Suprapubic skin (tissue), 4 donors: Measurements from ENCODE around the gene CDC42BPG. TPM values are rescaled to one million over a fixed set of nuclear protein-coding genes. Genes with fewer than 3 reads are reported as not detected.

ENCODE experiments used
- DNase-seq, 2 donors: peaks; one replicate each; pipeline ENCODE4 v3.0.0-alpha.2; 2019; ENCODE audit warnings: low spot score in 2 of 2
- H3K27ac ChIP-seq: fragments of 200-600 bp; sonication (generic); one replicate; pipeline ENCODE4 v1.5.1; 2019
- H3K27me3 ChIP-seq: fragments of 200-600 bp; sonication (generic); one replicate; pipeline ENCODE4 v1.5.1; 2019
- H3K36me3 ChIP-seq: fragments of 200-600 bp; sonication (generic); one replicate; pipeline ENCODE4 v1.5.1; 2019
- H3K4me1 ChIP-seq: fragments of 200-600 bp; sonication (generic); one replicate; pipeline ENCODE4 v1.5.1; 2019
- H3K4me3 ChIP-seq: fragments of 200-600 bp; sonication (generic); one replicate; pipeline ENCODE4 v1.5.1; 2019; ENCODE audit warnings: mild to moderate bottlenecking
- H3K9me3 ChIP-seq: fragments of 200-600 bp; sonication (generic); one replicate; pipeline ENCODE4 v1.5.1; 2019
- EP300 ChIP-seq: sonication (generic); formaldehyde crosslinking; IDR thresholded peaks from one replicate; pipeline ENCODE4 v1.6.1; 2017; ENCODE audit warnings: antibody characterized with exemption
- POLR2A ChIP-seq, 2 donors: fragments of 450-650 bp; IDR thresholded peaks; one replicate each; pipeline ENCODE4 v1.6.1; 2017; ENCODE audit warnings: antibody characterized with exemption in 2 of 2, mild to moderate bottlenecking in 2 of 2, moderate library complexity in 2 of 2
- POLR2AphosphoS5 ChIP-seq, 3 donors: sonication (generic); formaldehyde crosslinking; IDR thresholded peaks; one replicate each; pipeline ENCODE4 v1.6.1; 2017; ENCODE audit warnings: antibody characterized with exemption in 3 of 3
- WGBS: methylation state at CpG from one replicate; pipeline ENCODE4 v1.1.5; 2018; 5-methylcytosine and 5-hydroxymethylcytosine counted together
- total RNA-seq, 4 donors: library from RNA; depleted of rRNA; stranded (reverse); fragments of >200 nt; gene quantifications; one replicate each; pipeline ENCODE4 v1.1.0, GENCODE V29; 2016
- TF ChIP-seq, protein P1 (sequence below), 2 donors: fragments of 200-600 bp in 1 of 2; fragments of 450-650 bp in 1 of 2; sonication (generic) in 1 of 2; IDR thresholded peaks; one replicate each; pipeline ENCODE4 v1.5.1; 2016 to 2019; ENCODE audit warnings: antibody characterized with exemption in 2 of 2, mild to moderate bottlenecking in 1 of 2, moderate library complexity in 1 of 2

Gene CDC42BPG
- total RNA-seq, 4 donors from 2014 or later = 42.2 to 64.9 (median 61.1) TPM

DNA sequence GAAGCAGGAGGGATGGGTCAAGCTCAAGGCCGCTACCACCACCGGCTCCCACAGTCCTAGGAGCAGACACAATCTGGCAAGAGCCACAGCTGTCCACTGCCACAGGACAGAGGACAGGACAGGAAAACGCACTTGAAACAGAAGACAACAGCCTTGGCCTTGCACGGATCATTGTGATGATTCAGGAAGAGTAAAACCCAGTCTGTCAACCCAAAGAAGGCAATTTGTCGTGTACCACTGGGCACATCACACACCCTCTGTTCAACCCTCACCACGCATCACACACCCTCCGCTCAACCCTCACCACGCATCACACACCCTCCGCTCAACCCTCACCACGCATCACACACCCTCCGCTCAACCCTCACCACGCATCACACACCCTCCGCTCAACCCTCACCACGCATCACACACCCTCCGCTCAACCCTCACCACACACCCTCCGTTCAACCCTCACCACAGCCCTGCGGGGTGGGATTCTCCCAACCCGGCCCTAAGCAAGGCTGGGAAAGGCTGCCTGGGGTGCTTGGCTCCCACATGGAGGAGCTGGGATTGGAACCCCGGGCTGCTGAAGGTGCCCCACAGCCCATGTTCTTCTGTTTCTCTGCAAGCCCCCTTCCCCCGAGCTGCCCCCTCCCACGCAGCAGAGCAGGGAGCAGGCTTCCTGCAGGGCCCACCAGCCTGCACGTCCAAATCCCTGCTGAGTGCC lies 11.3 kb upstream of the CDC42BPG start:
- Histone ChIP-seq H3K36me3 (peaks cover 33% of the 10 kb centered on the region), H3K4me1 (peaks cover 82% of the 10 kb centered on the region), H3K27ac (peak overlapping the region; percentile 80), H3K27me3 (no peaks in the 10 kb centered on the region), H3K9me3 (no peaks in the 10 kb centered on the region), H3K4me3 (no peak overlapping the region)
- no peak for DNase-seq
- WGBS = 80% methylated on average over 14 of the region's 22 CpGs
- TF ChIP-seq, protein P1, sequence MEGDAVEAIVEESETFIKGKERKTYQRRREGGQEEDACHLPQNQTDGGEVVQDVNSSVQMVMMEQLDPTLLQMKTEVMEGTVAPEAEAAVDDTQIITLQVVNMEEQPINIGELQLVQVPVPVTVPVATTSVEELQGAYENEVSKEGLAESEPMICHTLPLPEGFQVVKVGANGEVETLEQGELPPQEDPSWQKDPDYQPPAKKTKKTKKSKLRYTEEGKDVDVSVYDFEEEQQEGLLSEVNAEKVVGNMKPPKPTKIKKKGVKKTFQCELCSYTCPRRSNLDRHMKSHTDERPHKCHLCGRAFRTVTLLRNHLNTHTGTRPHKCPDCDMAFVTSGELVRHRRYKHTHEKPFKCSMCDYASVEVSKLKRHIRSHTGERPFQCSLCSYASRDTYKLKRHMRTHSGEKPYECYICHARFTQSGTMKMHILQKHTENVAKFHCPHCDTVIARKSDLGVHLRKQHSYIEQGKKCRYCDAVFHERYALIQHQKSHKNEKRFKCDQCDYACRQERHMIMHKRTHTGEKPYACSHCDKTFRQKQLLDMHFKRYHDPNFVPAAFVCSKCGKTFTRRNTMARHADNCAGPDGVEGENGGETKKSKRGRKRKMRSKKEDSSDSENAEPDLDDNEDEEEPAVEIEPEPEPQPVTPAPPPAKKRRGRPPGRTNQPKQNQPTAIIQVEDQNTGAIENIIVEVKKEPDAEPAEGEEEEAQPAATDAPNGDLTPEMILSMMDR (IDR thresholded peaks at IDR 0.05) = no peak

DNA sequence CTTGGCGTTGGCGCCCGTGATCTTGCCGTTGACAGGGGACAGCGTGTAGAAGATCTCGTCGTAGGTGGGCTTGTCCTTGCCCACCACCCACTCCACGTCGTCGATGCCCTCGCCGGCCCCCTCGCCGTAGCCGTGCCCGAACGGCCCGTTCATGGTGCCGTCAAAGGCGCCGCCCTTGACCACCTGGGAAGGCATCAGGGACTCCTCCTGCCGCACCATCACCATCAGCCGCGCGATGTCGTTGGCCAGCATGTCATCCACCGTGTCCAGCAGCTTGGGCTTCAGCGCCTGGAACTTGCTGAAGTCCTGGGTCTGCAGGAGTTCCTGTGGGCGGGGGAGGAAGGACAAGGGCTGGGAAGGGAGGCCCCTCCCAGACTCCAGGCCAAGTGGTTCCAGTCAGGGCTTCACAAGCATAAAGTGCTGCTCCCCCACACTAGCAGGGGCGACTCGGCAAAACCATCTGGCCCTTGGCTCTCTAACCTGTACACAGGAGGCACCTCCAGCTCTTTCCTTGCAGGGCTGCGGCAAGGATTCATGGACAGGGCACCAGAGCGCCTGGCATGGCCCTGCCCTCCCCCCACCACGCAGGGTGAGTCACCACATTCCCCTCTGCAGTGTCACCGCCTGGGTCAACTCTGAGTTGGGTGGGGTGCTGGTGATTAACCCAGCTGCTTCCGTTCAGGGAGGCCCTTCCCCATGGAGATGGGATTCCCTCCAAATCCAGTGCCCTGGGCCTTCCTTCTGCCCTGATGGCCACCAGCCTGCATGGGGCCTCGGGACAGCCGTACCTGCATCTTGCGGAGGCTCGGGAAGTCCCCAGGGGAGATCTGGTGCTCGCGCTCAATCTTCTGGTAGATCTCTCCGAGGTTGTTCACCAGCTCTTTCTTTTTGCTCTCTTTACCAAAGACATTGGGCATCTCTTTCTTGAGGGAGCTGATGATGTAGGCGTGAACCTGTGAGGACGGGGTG lies 10.4 kb upstream of the CDC42BPG start:
- Histone ChIP-seq H3K36me3 (peaks cover 31% of the 10 kb centered on the region), H3K4me3 (no peak overlapping the region), H3K9me3 (no peaks in the 10 kb centered on the region), H3K27me3 (no peaks in the 10 kb centered on the region), H3K4me1 (peaks cover 86% of the 10 kb centered on the region), H3K27ac (peak overlapping the region; percentile 80)
- 60% methylated on average over 36 of the region's 45 CpGs for WGBS
- peak; percentile 94 to 95 for DNase-seq
- TF ChIP-seq POLR2A (IDR thresholded peaks at IDR 0.05) (no peak), POLR2AphosphoS5 (IDR thresholded peaks at IDR 0.05) (peak in 2 of 3 donors; percentile 94 to 99), EP300 (peak; percentile 56)
- TF ChIP-seq, protein P1 (IDR thresholded peaks at IDR 0.05) = no peak

DNA sequence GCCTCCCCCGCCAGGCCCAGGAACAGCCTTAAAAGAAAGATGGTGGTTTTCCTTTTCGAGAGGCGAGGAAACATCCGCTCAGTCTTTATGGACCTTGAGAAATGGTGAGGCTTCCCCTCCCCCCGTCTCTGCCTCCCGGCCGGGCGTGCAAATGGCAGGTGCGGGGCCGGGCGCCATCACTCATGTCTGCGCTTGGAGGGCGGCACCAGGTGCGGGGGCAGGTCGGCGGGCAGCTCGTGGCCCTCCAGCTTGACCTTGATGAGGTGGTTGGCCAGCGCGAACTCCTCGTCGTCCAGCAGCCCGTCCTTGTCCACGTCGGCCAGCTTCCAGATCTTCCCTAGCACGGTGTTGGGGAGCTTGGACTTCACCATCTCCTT lies 9.7 kb upstream of the CDC42BPG start:
- TF ChIP-seq POLR2AphosphoS5 (IDR thresholded peaks at IDR 0.05) (no peak), EP300 (no peak), POLR2A (IDR thresholded peaks at IDR 0.05) (no peak)
- TF ChIP-seq, protein P1 (IDR thresholded peaks at IDR 0.05) = no peak
- Histone ChIP-seq H3K27me3 (no peaks in the 10 kb centered on the region), H3K27ac (peak overlapping the region; percentile 80), H3K4me1 (peaks cover 86% of the 10 kb centered on the region), H3K4me3 (no peak overlapping the region), H3K36me3 (peaks cover 24% of the 10 kb centered on the region), H3K9me3 (no peaks in the 10 kb centered on the region)
- no peak for DNase-seq
- WGBS = 96% methylated on average over 9 of the region's 25 CpGs

DNA sequence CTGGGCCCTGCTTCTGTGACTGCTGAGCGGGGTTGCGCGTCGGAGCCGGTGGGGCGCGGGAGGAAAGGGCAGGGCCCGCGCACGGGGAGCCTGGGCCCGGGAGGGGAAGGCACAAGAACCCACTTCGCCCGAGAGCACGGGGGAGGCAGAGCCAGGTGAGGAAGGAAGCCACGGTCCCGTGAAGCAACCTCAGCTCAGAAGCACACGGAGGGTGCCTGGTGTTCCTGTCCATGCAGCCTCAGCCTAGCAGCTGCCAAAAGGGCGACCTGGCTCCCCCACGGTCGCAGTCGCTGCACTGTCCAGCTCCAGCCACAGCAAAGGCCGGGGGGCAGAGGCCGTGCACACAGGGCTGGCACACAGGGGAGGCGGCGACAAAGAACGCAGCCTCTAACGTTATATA lies 9.3 kb upstream of the CDC42BPG start:
- Histone ChIP-seq H3K4me3 (no peak overlapping the region), H3K27me3 (no peaks in the 10 kb centered on the region), H3K9me3 (no peaks in the 10 kb centered on the region), H3K36me3 (peaks cover 20% of the 10 kb centered on the region), H3K27ac (no peak overlapping the region), H3K4me1 (peaks cover 86% of the 10 kb centered on the region)
- DNase-seq = no peak
- TF ChIP-seq, protein P1 (IDR thresholded peaks at IDR 0.05) = no peak
- no peak for TF ChIP-seq POLR2A (IDR thresholded peaks at IDR 0.05)
- no peak for TF ChIP-seq POLR2AphosphoS5 (IDR thresholded peaks at IDR 0.05)
- no peak for TF ChIP-seq EP300
- WGBS = 88% methylated on average over 27 of the region's 27 CpGs
